ENCODE results near the gene UNC5A. TPM values are rescaled to one million over a fixed set of nuclear protein-coding genes. Genes with fewer than 3 reads are reported as not detected.

UNC5A gene
- total RNA-seq, 3 donors from 2014 or later (not counting 1 experiment from before 2014, with no cell fraction given), result not detected

- Mint-ChIP-seq H3K27me3 (ENCODE audit: low read depth in 2 of 2) (peaks cover 13 to 20% of the 10 kb centered on the region in 2 donors), H3K4me1 (no peaks in the 10 kb centered on the region), H3K9me3 (no peaks in the 10 kb centered on the region), H3K27ac (no peak overlapping the region), H3K4me3 (no peak overlapping the region), H3K36me3 (no peaks in the 10 kb centered on the region)
- Histone ChIP-seq H3K36me3 (ENCODE audit: control insufficient read depth, insufficient read depth, low read length) (no peaks in the 10 kb centered on the region), H3K4me1 (ENCODE audit: control insufficient read depth, insufficient read depth, low read length) (no peaks in the 10 kb centered on the region), H3K27me3 (ENCODE audit: control insufficient read depth, insufficient read depth, low read length) (no peaks in the 10 kb centered on the region), H3K9me3 (ENCODE audit: control insufficient read depth, insufficient read depth, low read length) (no peaks in the 10 kb centered on the region), H3K27ac (ENCODE audit: low read length) (no peak overlapping the region), H3K4me3 (ENCODE audit: low read length) (no peak overlapping the region)
- no peak for ATAC-seq
- DNase-seq, result no peak
- WGBS (ENCODE audit: insufficient coverage), result 84% methylated on average over 13 of the region's 13 CpGs
- TF ChIP-seq, protein P1, sequence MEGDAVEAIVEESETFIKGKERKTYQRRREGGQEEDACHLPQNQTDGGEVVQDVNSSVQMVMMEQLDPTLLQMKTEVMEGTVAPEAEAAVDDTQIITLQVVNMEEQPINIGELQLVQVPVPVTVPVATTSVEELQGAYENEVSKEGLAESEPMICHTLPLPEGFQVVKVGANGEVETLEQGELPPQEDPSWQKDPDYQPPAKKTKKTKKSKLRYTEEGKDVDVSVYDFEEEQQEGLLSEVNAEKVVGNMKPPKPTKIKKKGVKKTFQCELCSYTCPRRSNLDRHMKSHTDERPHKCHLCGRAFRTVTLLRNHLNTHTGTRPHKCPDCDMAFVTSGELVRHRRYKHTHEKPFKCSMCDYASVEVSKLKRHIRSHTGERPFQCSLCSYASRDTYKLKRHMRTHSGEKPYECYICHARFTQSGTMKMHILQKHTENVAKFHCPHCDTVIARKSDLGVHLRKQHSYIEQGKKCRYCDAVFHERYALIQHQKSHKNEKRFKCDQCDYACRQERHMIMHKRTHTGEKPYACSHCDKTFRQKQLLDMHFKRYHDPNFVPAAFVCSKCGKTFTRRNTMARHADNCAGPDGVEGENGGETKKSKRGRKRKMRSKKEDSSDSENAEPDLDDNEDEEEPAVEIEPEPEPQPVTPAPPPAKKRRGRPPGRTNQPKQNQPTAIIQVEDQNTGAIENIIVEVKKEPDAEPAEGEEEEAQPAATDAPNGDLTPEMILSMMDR (IDR thresholded peaks at IDR 0.05), result no peak
- intact Hi-C loops (cut with micrococcal nuclease), result no loop called here
These were observed 38.3 kb downstream of the UNC5A start for GRCh38 chr5:176848651-176849050.

- no peak overlapping the region for H3K4me3 ChIP-seq (ENCODE audit: low read length)
- intact Hi-C loops (cut with micrococcal nuclease), result no loop called here
- peaks cover 13 to 20% of the 10 kb centered on the region in 2 donors for H3K27me3 Mint-ChIP-seq (ENCODE audit: low read depth in 2 of 2)
- H3K27ac Mint-ChIP-seq, result no peak overlapping the region
- no peaks in the 10 kb centered on the region for H3K27me3 ChIP-seq (ENCODE audit: control insufficient read depth, insufficient read depth, low read length)
- TF ChIP-seq, protein P1 (IDR thresholded peaks at IDR 0.05), result no peak
- DNase-seq, result no peak
- no peaks in the 10 kb centered on the region for H3K36me3 ChIP-seq (ENCODE audit: control insufficient read depth, insufficient read depth, low read length)
- H3K4me1 ChIP-seq (ENCODE audit: control insufficient read depth, insufficient read depth, low read length), result no peaks in the 10 kb centered on the region
- no peak overlapping the region for H3K4me3 Mint-ChIP-seq
- no peaks in the 10 kb centered on the region for H3K9me3 ChIP-seq (ENCODE audit: control insufficient read depth, insufficient read depth, low read length)
- no peak overlapping the region for H3K27ac ChIP-seq (ENCODE audit: low read length)
- no peak for ATAC-seq
- no peaks in the 10 kb centered on the region for H3K4me1 Mint-ChIP-seq
- WGBS (ENCODE audit: insufficient coverage), result 73% methylated on average over 7 of the region's 7 CpGs
- no peaks in the 10 kb centered on the region for H3K36me3 Mint-ChIP-seq
- no peaks in the 10 kb centered on the region for H3K9me3 Mint-ChIP-seq
These were observed 39.4 kb downstream of the UNC5A start for GRCh38 chr5:176849611-176850227.

DNA sequence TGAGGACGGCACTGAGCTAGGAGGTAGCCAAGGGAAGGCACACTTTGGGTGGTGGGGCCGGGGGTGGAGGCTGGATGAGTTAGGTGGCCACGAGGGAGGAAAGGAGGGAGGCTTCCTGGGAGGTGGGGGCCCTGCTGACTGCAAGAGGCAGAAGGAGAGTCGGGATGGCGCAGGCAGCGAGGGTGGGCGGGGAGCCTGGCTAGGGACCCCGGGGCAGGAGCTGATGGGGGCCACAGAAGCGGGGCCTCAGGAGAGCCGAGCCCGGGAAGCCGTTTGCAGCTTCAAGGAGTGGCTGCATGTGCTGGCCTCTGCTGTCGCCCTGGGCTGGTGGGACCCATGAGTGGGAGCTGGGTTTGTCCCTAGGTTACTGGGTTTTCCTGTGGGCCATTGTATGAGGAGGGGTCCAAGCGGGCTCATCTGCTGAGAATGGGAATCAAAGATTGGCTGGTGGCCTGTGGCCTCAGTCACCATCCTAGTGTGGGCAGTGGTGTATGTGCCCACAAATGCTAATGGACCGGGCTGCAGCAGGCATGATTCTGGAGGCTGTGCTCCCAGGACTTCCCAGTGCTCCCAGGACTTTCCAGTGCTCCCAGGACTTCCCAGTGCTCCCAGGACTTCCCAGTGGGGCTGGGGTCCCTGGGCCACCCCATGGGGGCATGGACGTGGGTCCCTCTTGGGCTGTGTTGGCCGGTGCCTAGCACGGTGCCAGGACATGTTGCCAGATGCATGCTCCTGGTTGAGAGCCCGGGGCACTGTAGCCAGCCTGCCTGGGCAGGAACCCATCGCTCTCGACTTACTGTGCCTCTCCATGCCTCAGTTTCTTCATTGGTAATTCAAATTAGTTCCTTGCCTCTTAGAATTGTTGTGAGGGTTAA lies 40.2 kb downstream of the UNC5A start:
- no peaks in the 10 kb centered on the region for H3K36me3 ChIP-seq (ENCODE audit: control insufficient read depth, insufficient read depth, low read length)
- Mint-ChIP-seq H3K27me3 (ENCODE audit: low read depth in 2 of 2) (peaks cover 7 to 13% of the 10 kb centered on the region in 2 donors), H3K27ac (no peak overlapping the region), H3K4me3 (no peak overlapping the region), H3K4me1 (no peaks in the 10 kb centered on the region), H3K9me3 (no peaks in the 10 kb centered on the region), H3K36me3 (no peaks in the 10 kb centered on the region)
- no peaks in the 10 kb centered on the region for H3K27me3 ChIP-seq (ENCODE audit: control insufficient read depth, insufficient read depth, low read length)
- H3K4me1 ChIP-seq (ENCODE audit: control insufficient read depth, insufficient read depth, low read length), result no peaks in the 10 kb centered on the region
- TF ChIP-seq, protein P1 (IDR thresholded peaks at IDR 0.05), result no peak
- ATAC-seq, result no peak
- 83% methylated on average over 21 of the region's 21 CpGs for WGBS (ENCODE audit: insufficient coverage)
- no peak overlapping the region for H3K4me3 ChIP-seq (ENCODE audit: low read length)
- H3K9me3 ChIP-seq (ENCODE audit: control insufficient read depth, insufficient read depth, low read length), result no peaks in the 10 kb centered on the region
- intact Hi-C loops (cut with micrococcal nuclease), result no loop called here
- no peak for DNase-seq
- H3K27ac ChIP-seq (ENCODE audit: low read length), result no peak overlapping the region

All from natural killer cell (primary cell).